ENCODE data around the gene H2BK1.

The H2BK1 gene

GRCh38 chr7:151192002-151192539 lies 18.2 kb downstream of the H2BK1 start:
- Histone ChIP-seq H3K4me3 (ENCODE audit: low read length) (no peak overlapping the region), H3K79me2 (ENCODE audit: control insufficient read depth, insufficient read depth, low read length) (no peaks in the 10 kb centered on the region), H3K79me1 (ENCODE audit: low read length) (no peaks in the 10 kb centered on the region), H4K8ac (ENCODE audit: low read depth, low read length) (no peak overlapping the region), H4K5ac (ENCODE audit: low read length) (no peak overlapping the region), H3K36me3 (ENCODE audit: control insufficient read depth, insufficient read depth, low read length) (no peaks in the 10 kb centered on the region), H3K56ac (ENCODE audit: low read length) (no peak overlapping the region), H2BK5ac (ENCODE audit: low read length) (no peak overlapping the region), H3K23ac (ENCODE audit: low read length) (no peak overlapping the region), H3K4me2 (ENCODE audit: low read length) (no peak overlapping the region), H2BK15ac (replicated peaks; ENCODE audit: low read depth) (no peak overlapping the region), H3K27me3 (ENCODE audit: insufficient read depth, low read length, poor library complexity) (no peaks in the 10 kb centered on the region), H2BK120ac (ENCODE audit: low read depth, low read length) (no peak overlapping the region), H3K4me1 (ENCODE audit: control insufficient read depth, low read depth, low read length) (no peaks in the 10 kb centered on the region), H3K4ac (ENCODE audit: low read depth, low read length) (no peak overlapping the region), H3K9ac (ENCODE audit: low read length) (no peak overlapping the region), H2AK5ac (ENCODE audit: low read length) (no peak overlapping the region), H3K18ac (ENCODE audit: low read length) (no peak overlapping the region), H3K27ac (ENCODE audit: low read depth, low read length) (no peak overlapping the region)
- DNase-seq, result no peak
- WGBS (ENCODE audit: extremely low coverage, insufficient coverage, low lambda C conversion rate), result no CpG with 5 or more reads among the region's 23 CpGs

- DNase-seq, result no peak
- Histone ChIP-seq H3K56ac (ENCODE audit: low read length) (no peak overlapping the region), H4K5ac (ENCODE audit: low read length) (no peak overlapping the region), H2AK5ac (ENCODE audit: low read length) (no peak overlapping the region), H3K4ac (ENCODE audit: low read depth, low read length) (no peak overlapping the region), H2BK5ac (ENCODE audit: low read length) (no peak overlapping the region), H3K27ac (ENCODE audit: low read depth, low read length) (no peak overlapping the region), H3K4me1 (ENCODE audit: control insufficient read depth, low read depth, low read length) (no peaks in the 10 kb centered on the region), H2BK15ac (replicated peaks; ENCODE audit: low read depth) (no peak overlapping the region), H3K4me2 (ENCODE audit: low read length) (no peak overlapping the region), H3K36me3 (ENCODE audit: control insufficient read depth, insufficient read depth, low read length) (no peaks in the 10 kb centered on the region), H3K79me2 (ENCODE audit: control insufficient read depth, insufficient read depth, low read length) (no peaks in the 10 kb centered on the region), H4K8ac (ENCODE audit: low read depth, low read length) (no peak overlapping the region), H2BK120ac (ENCODE audit: low read depth, low read length) (no peak overlapping the region), H3K23ac (ENCODE audit: low read length) (no peak overlapping the region), H3K79me1 (ENCODE audit: low read length) (no peaks in the 10 kb centered on the region), H3K4me3 (ENCODE audit: low read length) (no peak overlapping the region), H3K18ac (ENCODE audit: low read length) (no peak overlapping the region), H3K27me3 (ENCODE audit: insufficient read depth, low read length, poor library complexity) (no peaks in the 10 kb centered on the region), H3K9ac (ENCODE audit: low read length) (no peak overlapping the region)
- no CpG with 5 or more reads among the region's 12 CpGs for WGBS (ENCODE audit: extremely low coverage, insufficient coverage, low lambda C conversion rate)
These were observed 18.7 kb downstream of the H2BK1 start for GRCh38 chr7:151191544-151191943.

- H3K23ac ChIP-seq (ENCODE audit: low read length), result no peak overlapping the region
- H3K27me3 ChIP-seq (ENCODE audit: insufficient read depth, low read length, poor library complexity), result no peaks in the 10 kb centered on the region
- H3K27ac ChIP-seq (ENCODE audit: low read depth, low read length), result no peak overlapping the region
- H2BK15ac ChIP-seq (replicated peaks; ENCODE audit: low read depth), result no peak overlapping the region
- H4K8ac ChIP-seq (ENCODE audit: low read depth, low read length), result no peak overlapping the region
- H3K4me1 ChIP-seq (ENCODE audit: control insufficient read depth, low read depth, low read length), result no peaks in the 10 kb centered on the region
- no peak overlapping the region for H3K18ac ChIP-seq (ENCODE audit: low read length)
- H3K56ac ChIP-seq (ENCODE audit: low read length), result no peak overlapping the region
- no peaks in the 10 kb centered on the region for H3K79me2 ChIP-seq (ENCODE audit: control insufficient read depth, insufficient read depth, low read length)
- DNase-seq, result no peak
- no peaks in the 10 kb centered on the region for H3K36me3 ChIP-seq (ENCODE audit: control insufficient read depth, insufficient read depth, low read length)
- no peak overlapping the region for H3K4me3 ChIP-seq (ENCODE audit: low read length)
- no peak overlapping the region for H3K9ac ChIP-seq (ENCODE audit: low read length)
- no CpG with 5 or more reads among the region's 4 CpGs for WGBS (ENCODE audit: extremely low coverage, insufficient coverage, low lambda C conversion rate)
- H2BK5ac ChIP-seq (ENCODE audit: low read length), result no peak overlapping the region
- H3K79me1 ChIP-seq (ENCODE audit: low read length), result no peaks in the 10 kb centered on the region
- no peak overlapping the region for H3K4ac ChIP-seq (ENCODE audit: low read depth, low read length)
- H3K4me2 ChIP-seq (ENCODE audit: low read length), result no peak overlapping the region
- H4K5ac ChIP-seq (ENCODE audit: low read length), result no peak overlapping the region
- H2AK5ac ChIP-seq (ENCODE audit: low read length), result no peak overlapping the region
- H2BK120ac ChIP-seq (ENCODE audit: low read depth, low read length), result no peak overlapping the region
These were observed 21.2 kb downstream of the H2BK1 start for GRCh38 chr7:151189038-151189437.

- H3K36me3 ChIP-seq (ENCODE audit: control insufficient read depth, insufficient read depth, low read length), result no peaks in the 10 kb centered on the region
- H2BK120ac ChIP-seq (ENCODE audit: low read depth, low read length), result no peak overlapping the region
- no peak overlapping the region for H3K56ac ChIP-seq (ENCODE audit: low read length)
- no peaks in the 10 kb centered on the region for H3K79me2 ChIP-seq (ENCODE audit: control insufficient read depth, insufficient read depth, low read length)
- H2BK15ac ChIP-seq (replicated peaks; ENCODE audit: low read depth), result no peak overlapping the region
- H3K18ac ChIP-seq (ENCODE audit: low read length), result no peak overlapping the region
- H3K23ac ChIP-seq (ENCODE audit: low read length), result no peak overlapping the region
- no peaks in the 10 kb centered on the region for H3K27me3 ChIP-seq (ENCODE audit: insufficient read depth, low read length, poor library complexity)
- no peak overlapping the region for H3K9ac ChIP-seq (ENCODE audit: low read length)
- WGBS (ENCODE audit: extremely low coverage, insufficient coverage, low lambda C conversion rate), result no CpG with 5 or more reads among the region's 5 CpGs
- DNase-seq, result no peak
- H4K8ac ChIP-seq (ENCODE audit: low read depth, low read length), result no peak overlapping the region
- H3K27ac ChIP-seq (ENCODE audit: low read depth, low read length), result no peak overlapping the region
- H3K79me1 ChIP-seq (ENCODE audit: low read length), result no peaks in the 10 kb centered on the region
- H3K4ac ChIP-seq (ENCODE audit: low read depth, low read length), result no peak overlapping the region
- H2BK5ac ChIP-seq (ENCODE audit: low read length), result no peak overlapping the region
- no peak overlapping the region for H3K4me2 ChIP-seq (ENCODE audit: low read length)
- H3K4me3 ChIP-seq (ENCODE audit: low read length), result no peak overlapping the region
- H3K4me1 ChIP-seq (ENCODE audit: control insufficient read depth, low read depth, low read length), result no peaks in the 10 kb centered on the region
- no peak overlapping the region for H4K5ac ChIP-seq (ENCODE audit: low read length)
- H2AK5ac ChIP-seq (ENCODE audit: low read length), result no peak overlapping the region
These were observed 22.1 kb downstream of the H2BK1 start for GRCh38 chr7:151188252-151188542.

GRCh38 chr7:151187409-151188251 lies 22.7 kb downstream of the H2BK1 start:
- no peak overlapping the region for H4K5ac ChIP-seq (ENCODE audit: low read length)
- H3K4ac ChIP-seq (ENCODE audit: low read depth, low read length), result no peak overlapping the region
- no peaks in the 10 kb centered on the region for H3K36me3 ChIP-seq (ENCODE audit: control insufficient read depth, insufficient read depth, low read length)
- H3K27me3 ChIP-seq (ENCODE audit: insufficient read depth, low read length, poor library complexity), result no peaks in the 10 kb centered on the region
- no peak for DNase-seq
- no peak overlapping the region for H2BK15ac ChIP-seq (replicated peaks; ENCODE audit: low read depth)
- H2AK5ac ChIP-seq (ENCODE audit: low read length), result no peak overlapping the region
- H3K4me1 ChIP-seq (ENCODE audit: control insufficient read depth, low read depth, low read length), result no peaks in the 10 kb centered on the region
- no peak overlapping the region for H2BK5ac ChIP-seq (ENCODE audit: low read length)
- no peak overlapping the region for H4K8ac ChIP-seq (ENCODE audit: low read depth, low read length)
- H3K79me1 ChIP-seq (ENCODE audit: low read length), result no peaks in the 10 kb centered on the region
- no peak overlapping the region for H2BK120ac ChIP-seq (ENCODE audit: low read depth, low read length)
- H3K4me3 ChIP-seq (ENCODE audit: low read length), result no peak overlapping the region
- no peak overlapping the region for H3K9ac ChIP-seq (ENCODE audit: low read length)
- no CpG with 5 or more reads among the region's 22 CpGs for WGBS (ENCODE audit: extremely low coverage, insufficient coverage, low lambda C conversion rate)
- no peak overlapping the region for H3K18ac ChIP-seq (ENCODE audit: low read length)
- no peak overlapping the region for H3K27ac ChIP-seq (ENCODE audit: low read depth, low read length)
- no peak overlapping the region for H3K23ac ChIP-seq (ENCODE audit: low read length)
- no peak overlapping the region for H3K56ac ChIP-seq (ENCODE audit: low read length)
- H3K79me2 ChIP-seq (ENCODE audit: control insufficient read depth, insufficient read depth, low read length), result no peaks in the 10 kb centered on the region
- H3K4me2 ChIP-seq (ENCODE audit: low read length), result no peak overlapping the region
